SH-SY5Y (cell line): ENCODE data around the gene EGFR.

Experiments
- GATA2 ChIP-seq: IDR thresholded peaks from 2 replicates; pipeline ENCODE4 v1.6.1; 2011; ENCODE audit warnings: mild to moderate bottlenecking, low read depth, low read length
- GATA3 ChIP-seq: IDR thresholded peaks from 2 replicates; pipeline ENCODE4 v1.6.1; 2011; ENCODE audit warnings: low read depth, mild to moderate bottlenecking, low read length, moderate library complexity

DNA sequence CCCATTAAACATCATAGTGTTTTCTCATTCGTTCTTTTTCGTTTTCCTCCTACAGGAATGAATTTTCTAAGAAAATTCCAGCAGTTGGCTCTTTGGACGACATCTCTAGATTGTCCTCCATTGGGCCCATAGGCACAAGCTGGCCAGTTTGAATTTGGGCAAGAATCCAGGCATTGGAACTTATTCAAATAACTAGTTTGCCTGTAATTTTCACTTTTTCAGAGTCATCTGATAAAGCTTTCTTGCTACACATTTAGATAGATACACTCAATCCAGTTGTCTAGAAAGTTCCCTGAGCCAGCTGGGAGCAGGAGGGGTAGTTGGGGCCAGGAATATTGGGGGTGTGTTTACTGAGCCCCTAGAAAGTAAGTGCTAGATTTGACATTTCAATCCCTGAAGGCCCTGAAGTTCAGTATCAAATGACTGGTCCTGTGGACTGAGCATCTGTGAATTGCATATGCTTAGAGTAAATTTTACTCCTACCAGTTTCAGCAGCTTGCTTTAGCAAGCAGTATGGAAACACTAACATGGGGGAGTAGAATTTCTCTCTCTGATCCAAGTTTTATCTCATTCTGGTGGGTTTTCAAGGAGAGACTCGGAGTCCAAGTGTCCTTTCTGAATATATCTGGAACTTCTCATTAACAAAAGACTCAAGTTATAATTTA, 5.2 kb downstream of the EGFR start:
- TF ChIP-seq GATA2 (no peak), GATA3 (no peak)
